GM12891 (cell line): ENCODE results near the gene NOG. TPM values are rescaled to one million over a fixed set of nuclear protein-coding genes. Genes with fewer than 3 reads are reported as not detected.

ENCODE experiments used
- DNase-seq: peaks from one replicate; pipeline ENCODE4 v3.0.0; 2011; ENCODE audit warnings: low spot score; ENCODE audit not compliant: insufficient read length
- FAIRE-seq: peaks from 2 replicates; lab custom pipeline; 2011; peaks lifted over from hg19 to GRCh38; lab: Jason Lieb, UNC
- PAX5 ChIP-seq: IDR thresholded peaks from 2 replicates; pipeline ENCODE4 v1.6.1; 2011; ENCODE audit warnings: low read length, moderate library complexity, mild to moderate bottlenecking; ENCODE audit not compliant: insufficient read depth, severe bottlenecking
- POLR2A ChIP-seq: IDR thresholded peaks from 2 replicates; pipeline ENCODE4 v1.6.1; 2011; ENCODE audit warnings: low read depth, low read length, control low read depth
- POLR2AphosphoS5 ChIP-seq: IDR thresholded peaks from 2 replicates; pipeline ENCODE4 v1.6.1; 2011; ENCODE audit warnings: low read depth, low read length, control low read depth
- POU2F2 ChIP-seq: IDR thresholded peaks from 2 replicates; pipeline ENCODE4 v1.6.1; 2011; ENCODE audit warnings: low read depth, mild to moderate bottlenecking, control low read depth, low read length, moderate library complexity
- SPI1 ChIP-seq: IDR thresholded peaks from 2 replicates; pipeline ENCODE4 v1.6.1; 2011; ENCODE audit warnings: low read depth, low read length, control low read depth
- TAF1 ChIP-seq: IDR thresholded peaks from 2 replicates; pipeline ENCODE4 v1.6.1; 2011; ENCODE audit warnings: low read depth, low read length, control low read depth
- polyA plus RNA-seq: library from polyadenylated mRNA; unstranded; fragments of >200 nt; gene quantifications from one replicate; pipeline ENCODE4 v1.2.1, GENCODE V29; 2012; ENCODE audit warnings: low read depth, missing spikeins, inconsistent platforms; ENCODE audit not compliant: missing spikeins

NOG gene
- not detected for polyA plus RNA-seq

DNA sequence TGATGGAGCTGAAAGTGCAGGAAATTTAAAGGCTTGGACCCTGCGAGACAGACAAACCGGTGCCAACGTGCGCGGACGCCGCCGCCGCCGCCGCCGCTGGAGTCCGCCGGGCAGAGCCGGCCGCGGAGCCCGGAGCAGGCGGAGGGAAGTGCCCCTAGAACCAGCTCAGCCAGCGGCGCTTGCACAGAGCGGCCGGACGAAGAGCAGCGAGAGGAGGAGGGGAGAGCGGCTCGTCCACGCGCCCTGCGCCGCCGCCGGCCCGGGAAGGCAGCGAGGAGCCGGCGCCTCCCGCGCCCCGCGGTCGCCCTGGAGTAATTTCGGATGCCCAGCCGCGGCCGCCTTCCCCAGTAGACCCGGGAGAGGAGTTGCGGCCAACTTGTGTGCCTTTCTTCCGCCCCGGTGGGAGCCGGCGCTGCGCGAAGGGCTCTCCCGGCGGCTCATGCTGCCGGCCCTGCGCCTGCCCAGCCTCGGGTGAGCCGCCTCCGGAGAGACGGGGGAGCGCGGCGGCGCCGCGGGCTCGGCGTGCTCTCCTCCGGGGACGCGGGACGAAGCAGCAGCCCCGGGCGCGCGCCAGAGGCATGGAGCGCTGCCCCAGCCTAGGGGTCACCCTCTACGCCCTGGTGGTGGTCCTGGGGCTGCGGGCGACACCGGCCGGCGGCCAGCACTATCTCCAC is at the start of gene NOG:
Gene NOG, plus strand, starts transcription at position 54 of the 674 bp plus-strand sequence. Its CDS starts 525 bp downstream, at position 579.
- FAIRE-seq, result no peak
- TF ChIP-seq TAF1 (no peak), POLR2A (no peak), SPI1 (no peak), POU2F2 (no peak), POLR2AphosphoS5 (no peak), PAX5 (no peak)
- peak; percentile 41 for DNase-seq

DNA sequence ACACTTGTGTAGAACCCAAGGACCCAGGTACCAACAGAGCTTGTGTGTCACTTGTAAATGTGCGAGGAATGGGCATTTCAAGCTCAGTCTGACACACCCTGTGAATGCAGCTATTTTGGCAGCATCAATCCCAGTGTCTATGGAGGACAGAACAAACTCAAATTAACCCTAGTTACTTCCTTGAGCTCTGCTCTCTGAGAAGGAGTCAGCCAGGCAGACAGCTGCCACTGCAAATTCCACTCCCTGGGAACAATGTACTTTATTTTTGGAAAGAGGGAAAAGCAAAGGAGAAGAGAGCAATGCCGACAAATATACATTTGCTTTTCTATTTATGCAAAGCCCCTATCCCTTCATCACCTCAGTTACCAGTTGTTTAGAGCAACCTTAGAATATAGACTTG is 48.4 kb upstream of the NOG start:
- no peak for FAIRE-seq
- TF ChIP-seq POU2F2 (no peak), SPI1 (no peak), POLR2AphosphoS5 (no peak), TAF1 (no peak), PAX5 (no peak), POLR2A (no peak)
- no peak for DNase-seq

DNA sequence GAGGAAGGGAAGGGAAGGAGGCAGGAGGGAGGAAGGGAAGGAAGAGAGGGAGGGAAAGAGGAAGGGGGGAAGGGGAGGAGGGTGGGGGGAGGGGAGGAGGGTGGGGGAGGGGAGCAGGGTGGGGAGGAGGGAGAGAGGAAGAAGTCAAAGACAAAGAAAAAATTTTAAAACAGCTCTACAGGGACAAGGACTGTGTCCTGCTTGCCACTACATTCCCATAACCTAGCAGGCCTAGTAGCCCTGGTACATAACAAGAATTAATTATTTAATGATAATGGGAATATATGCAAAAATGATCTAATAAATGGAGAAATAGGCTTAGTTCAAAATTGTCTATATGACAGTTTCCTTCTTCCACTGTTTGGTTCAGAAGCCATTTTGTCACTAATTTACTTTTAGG is 47.6 kb upstream of the NOG start:
- TF ChIP-seq SPI1 (no peak), TAF1 (no peak), POLR2AphosphoS5 (no peak), PAX5 (no peak), POLR2A (no peak), POU2F2 (no peak)
- DNase-seq, result no peak
- no peak for FAIRE-seq

DNA sequence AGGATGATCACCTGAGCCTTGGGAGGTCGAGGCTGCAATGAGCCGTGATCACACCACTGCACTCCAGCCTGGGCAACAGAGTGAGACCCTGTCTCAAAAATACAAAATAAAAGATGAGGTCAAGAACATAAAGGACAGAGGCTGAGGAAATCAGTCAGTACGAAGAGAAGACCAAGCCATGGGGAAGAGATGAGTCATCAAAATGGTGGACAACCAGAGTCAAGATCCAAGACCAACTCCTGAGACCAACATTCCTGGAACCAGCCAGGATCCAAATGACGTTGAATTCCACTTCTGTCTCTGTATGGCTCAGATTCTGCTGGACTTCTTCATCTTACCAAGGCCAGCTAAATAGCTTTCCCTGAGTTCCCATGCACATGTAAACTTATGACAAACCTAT is 44.8 kb upstream of the NOG start:
- no peak for FAIRE-seq
- TF ChIP-seq PAX5 (no peak), POLR2AphosphoS5 (no peak), TAF1 (no peak), POLR2A (no peak), SPI1 (no peak), POU2F2 (no peak)
- no peak for DNase-seq

DNA sequence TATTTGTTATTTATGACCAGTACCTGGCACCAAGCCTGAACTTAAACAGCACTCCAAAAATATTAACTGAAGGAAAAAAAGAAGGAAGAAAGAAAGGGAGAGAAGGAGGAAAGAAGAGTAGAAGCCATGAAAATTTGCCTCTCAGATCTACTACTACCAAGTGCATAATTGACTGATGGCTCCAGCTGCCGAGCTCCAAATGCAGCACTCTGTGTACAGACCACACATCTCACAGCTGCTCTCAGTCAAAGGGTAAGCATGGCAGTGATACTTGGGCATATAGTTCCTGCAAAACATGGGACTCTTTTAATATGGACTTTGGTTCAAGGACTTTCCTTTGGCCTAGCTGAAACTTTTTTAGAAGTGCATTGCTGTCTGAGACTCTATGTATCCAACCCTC is 44.0 kb upstream of the NOG start:
- TF ChIP-seq PAX5 (no peak), SPI1 (no peak), TAF1 (no peak), POLR2AphosphoS5 (no peak), POU2F2 (no peak), POLR2A (no peak)
- no peak for FAIRE-seq
- DNase-seq, result no peak

DNA sequence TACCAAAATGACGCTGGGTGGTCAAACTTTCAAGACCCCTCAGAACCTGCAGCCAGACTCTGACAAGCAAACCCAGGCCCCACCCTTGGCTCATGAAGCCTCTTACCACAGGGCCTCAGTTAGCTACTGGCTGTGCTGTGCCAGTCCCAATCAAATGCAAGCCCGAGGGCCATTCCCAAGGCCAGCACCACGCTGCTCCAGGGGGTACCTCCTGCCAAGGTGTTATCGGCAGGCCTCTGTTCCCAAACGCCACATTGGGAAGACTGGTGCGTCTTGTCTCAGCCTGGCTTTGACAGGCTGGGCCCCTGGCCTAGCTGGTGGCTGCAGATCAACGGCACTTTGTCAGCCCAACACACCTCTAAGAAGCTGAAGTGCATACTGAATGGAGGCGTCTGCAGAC is 35.8 kb upstream of the NOG start:
- TF ChIP-seq POLR2AphosphoS5, result no peak
- no peak for TF ChIP-seq PAX5
- no peak for TF ChIP-seq POLR2A
- no peak for TF ChIP-seq TAF1
- TF ChIP-seq POU2F2, result no peak
- TF ChIP-seq SPI1, result no peak
- DNase-seq, result no peak
- FAIRE-seq, result no peak

DNA sequence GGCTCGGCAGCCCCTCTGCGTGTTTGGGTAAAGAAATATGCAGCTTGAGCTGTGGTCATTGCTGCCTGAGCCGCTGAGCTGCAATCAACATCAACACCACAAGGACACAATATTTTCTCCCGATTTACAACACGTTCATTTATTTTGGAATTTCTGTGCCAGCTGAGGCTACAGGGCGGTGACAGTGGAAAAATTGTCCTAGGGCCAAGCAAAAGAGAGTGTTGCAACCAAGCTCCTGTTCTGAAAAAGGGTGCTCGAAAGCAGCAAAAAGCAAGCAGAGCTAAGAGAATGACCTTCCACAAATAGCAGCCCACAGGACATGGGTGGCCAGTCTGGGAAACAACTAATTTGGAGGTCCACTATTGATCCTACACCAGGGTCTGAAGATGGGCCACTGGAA is 35.4 kb upstream of the NOG start:
- TF ChIP-seq POU2F2 (no peak), POLR2A (no peak), POLR2AphosphoS5 (no peak), PAX5 (no peak), TAF1 (no peak), SPI1 (no peak)
- DNase-seq, result no peak
- FAIRE-seq, result no peak

DNA sequence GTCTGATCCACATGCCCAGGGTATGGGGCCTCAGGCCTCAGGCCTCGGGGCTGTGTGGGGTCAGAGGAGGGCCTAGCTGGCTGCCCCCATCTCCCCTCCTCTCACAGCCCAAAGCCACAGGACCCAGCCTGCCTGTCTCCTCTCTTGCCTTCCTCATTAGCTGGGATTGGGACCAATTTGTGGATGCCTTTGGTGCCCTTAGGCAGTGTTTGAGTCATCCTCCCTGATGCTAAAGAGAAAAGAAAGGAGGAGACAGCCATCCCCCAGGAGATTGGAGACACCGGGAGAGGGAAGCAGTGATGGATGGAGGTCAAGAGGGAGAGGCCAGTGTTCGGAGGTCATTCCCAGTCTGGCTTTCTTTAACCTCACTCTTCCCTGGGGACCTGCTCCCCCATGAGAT is 23.3 kb upstream of the NOG start:
- no peak for TF ChIP-seq TAF1
- no peak for TF ChIP-seq POLR2A
- no peak for TF ChIP-seq POLR2AphosphoS5
- TF ChIP-seq SPI1, result no peak
- TF ChIP-seq POU2F2, result no peak
- TF ChIP-seq PAX5, result no peak
- no peak for DNase-seq
- no peak for FAIRE-seq

DNA sequence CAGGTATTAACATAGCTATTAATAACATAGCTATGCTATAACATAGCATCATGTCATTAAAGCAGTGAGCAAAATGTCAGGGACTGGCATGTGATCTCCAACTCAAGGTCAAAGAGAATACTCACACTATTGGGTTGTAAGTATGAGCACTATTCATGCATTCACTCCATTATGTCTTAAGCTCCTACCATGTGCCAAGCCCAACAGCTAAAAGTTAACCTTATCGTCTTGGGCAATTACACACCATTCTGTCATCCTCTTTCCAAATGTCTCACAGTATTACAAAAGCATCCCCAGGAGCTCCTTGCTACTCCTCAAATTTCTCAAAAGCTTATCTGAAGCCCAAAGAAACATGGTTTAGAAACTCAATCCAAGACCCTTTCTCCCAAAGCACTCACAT is 22.0 kb upstream of the NOG start:
- TF ChIP-seq POLR2A (no peak), PAX5 (no peak), POLR2AphosphoS5 (no peak), TAF1 (no peak), POU2F2 (no peak), SPI1 (no peak)
- DNase-seq, result no peak
- no peak for FAIRE-seq
